Left colon (tissue), 2 donors: ENCODE measurements around the gene ASPM. TPM values are rescaled to one million over a fixed set of nuclear protein-coding genes. Genes with fewer than 3 reads are reported as not detected.

Experiments used
- total RNA-seq, 2 donors: library from RNA; stranded (reverse); fragmentation: NEBNext Ultra II Directional; extraction: Animal tissue kit (Norgen Biotek cat#: 25700); gene quantifications; one replicate each; pipeline ENCODE4 v1.2.1, GENCODE V29; 2021
- donor health status: DM: no; HTN: no; CAD: no.
- donor health status: DM: yes; HTN: yes; CAD: no.

Gene ASPM
- total RNA-seq, 2 donors from 2014 or later, result 2.7 to 6.4 TPM

Other genes starting within 250 kb of the ASPM start
- not detected for gene CFHR2, start 202.9 kb downstream of the ASPM start, total RNA-seq
- not detected for gene CFHR5, start 169.1 kb downstream of the ASPM start, total RNA-seq
- gene F13B, start 79.4 kb downstream of the ASPM start, total RNA-seq, result not detected
- gene ZBTB41, start 54.6 kb upstream of the ASPM start, total RNA-seq, result 10 to 100 TPM in 1 of 2 donors, 1 to 10 TPM in 1; 8.1 to 10.5 TPM
- under 1 TPM in 1 of 2 donors, not detected in 1; 0.11 TPM for gene CRB1, start 121.6 kb upstream of the ASPM start, total RNA-seq